Adrenal gland (tissue), 12 donors: Measurements from ENCODE around the gene KIF9. TPM values are rescaled to one million over a fixed set of nuclear protein-coding genes. Genes with fewer than 3 reads are reported as not detected.

ENCODE experiments used
- DNase-seq, 7 donors: peaks; one replicate each; pipeline ENCODE4 v3.0.0-alpha.2; 2019 to 2020
- H3K27ac ChIP-seq, 5 donors: fragments of 200-600 bp; sonication (generic) in 4 of 5; 1 replicate in 3 of 5; 2 replicates in 2 of 5; pipeline versions ENCODE4 v1.5.1 to v1.8.0; 2016 to 2020; ENCODE audit warnings: mild to moderate bottlenecking in 1 of 5
- H3K27me3 ChIP-seq: fragments of 200-600 bp; 2 replicates; pipeline ENCODE4 v1.8.0; 2021
- H3K36me3 ChIP-seq, 2 donors: fragments of 200-600 bp; replicated peaks in 1 of 2; 1 replicate in 1 of 2; 2 replicates in 1 of 2; pipeline versions ENCODE4 v1.5.1 to v1.8.0; 2018 to 2022
- H3K4me1 ChIP-seq, 2 donors: fragments of 200-600 bp; replicated peaks in 1 of 2; 1 replicate in 1 of 2; 2 replicates in 1 of 2; pipeline versions ENCODE4 v1.5.1 to v1.8.0; 2018 to 2021
- H3K4me3 ChIP-seq, 4 donors: fragments of 200-600 bp; sonication (generic) in 3 of 4; one replicate each; pipeline ENCODE4 v1.5.1; 2016 to 2018
- H3K9me3 ChIP-seq, 3 donors: fragments of 200-600 bp; sonication (generic) in 1 of 3; replicated peaks in 1 of 3; 1 replicate in 2 of 3; 2 replicates in 1 of 3; pipeline versions ENCODE4 v1.5.1 to v1.8.0; 2016 to 2021
- CTCF ChIP-seq, 6 experiments: fragments of 450-650 bp in 4 of 6; fragments of 200-600 bp in 2 of 6; sonication (generic) in 1 of 6; IDR thresholded peaks; 1 replicate in 5 of 6; 2 replicates in 1 of 6; pipeline versions ENCODE4 v1.5.1 to v1.8.0; 2016 to 2021; ENCODE audit warnings: antibody characterized with exemption in 6 of 6, mild to moderate bottlenecking in 2 of 6, moderate library complexity in 1 of 6
- POLR2A ChIP-seq, 2 donors: fragments of 450-650 bp; IDR thresholded peaks; one replicate each; pipeline ENCODE4 v1.6.1; 2017; ENCODE audit warnings: antibody characterized with exemption in 2 of 2, mild to moderate bottlenecking in 2 of 2, moderate library complexity in 1 of 2
- WGBS, 4 donors: extraction: QIAGEN DNeasy Blood & Tissue Kit in 2 of 4; methylation state at CpG; one replicate each; pipeline versions ENCODE4 v1.1.5 to v1.1.7; 2013 to 2017; 5-methylcytosine and 5-hydroxymethylcytosine counted together
- intact Hi-C, 2 donors: fragments of 100-400 bp; cut with DNase I; formaldehyde crosslinking; loops; one replicate each; pipeline versions ENCODE4 v1.14.1 to v1.15.0; 2022 to 2023
- polyA plus RNA-seq, 3 donors: library from polyadenylated mRNA; stranded (reverse); fragments of 200-250 nt in 2 of 3; fragments of 350-450 nt in 1 of 3; fragmentation: Illumina TruSeq in 1 of 3; extraction: RNeasy Lipid Tissue Mini Kit (QIAGEN cat#74804) in 1 of 3; gene quantifications; one replicate each; pipeline ENCODE4 v1.2.3, GENCODE V29; 2013 to 2014
- total RNA-seq, 9 donors: library from RNA; depleted of rRNA in 4 of 9; stranded (reverse); fragments of >200 nt in 4 of 9; fragments of 120-200 nt in 1 of 9; fragmentation: NEBNext Ultra II Directional in 1 of 9; extraction: Animal tissue kit (Norgen Biotek cat#: 25700) in 1 of 9; gene quantifications; one replicate each; pipeline versions ENCODE4 v1.1.0 to v1.2.4, GENCODE V29; 2013 to 2023
- donor health status: healthy with polysubstance abuse.
- donor health status: Bipolar disorder and iron deficiency.
- donor health status: DM: yes; HTN: yes; CAD: no.
- donor health status: DM: no; HTN: no; CAD: no.
- donor health status: DM: no; HTN: no; CAD: no.
- donor health status: DM: yes; HTN: yes; CAD: no.

The KIF9 gene
- total and polyA plus RNA-seq, 12 donors, result 1.1 to 12.8 (median 5.5) TPM

DNA sequence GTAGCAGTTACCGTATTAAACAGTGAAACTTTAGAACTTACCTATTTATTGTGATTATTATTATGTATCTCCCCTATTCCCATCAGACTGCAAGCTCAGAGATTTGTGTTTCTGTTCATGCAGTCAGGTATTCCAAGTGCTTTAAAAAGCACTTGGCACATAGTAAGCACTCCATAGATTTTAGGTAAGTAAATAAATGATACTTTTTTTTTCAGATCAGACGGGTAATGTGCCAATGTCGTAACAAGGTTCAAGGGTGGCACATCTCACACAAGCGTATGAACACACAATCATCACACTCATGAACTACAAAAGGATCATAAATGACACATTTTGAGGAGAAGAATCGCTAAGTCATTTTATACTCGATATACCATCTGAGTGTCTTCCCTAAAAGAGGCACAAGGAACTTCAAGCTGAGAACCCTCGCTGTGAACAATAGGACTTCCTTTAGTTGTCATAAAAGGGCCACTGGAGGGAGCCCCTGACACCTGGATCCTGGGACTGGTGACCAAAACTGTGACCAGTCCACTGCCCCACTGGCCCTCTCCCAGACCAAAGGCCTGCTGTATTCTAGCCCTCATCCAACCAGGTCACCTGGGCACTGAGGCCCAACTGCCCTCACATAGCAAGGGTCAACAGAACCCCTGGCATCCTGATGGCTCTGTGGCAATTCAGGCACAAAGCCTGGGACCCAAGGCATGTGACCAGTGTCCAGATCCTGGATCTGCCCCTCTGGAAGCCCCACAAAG, 32.1 kb downstream of the KIF9 start:
- no peaks in the 10 kb centered on the region for H3K27me3 ChIP-seq
- TF ChIP-seq POLR2A (IDR thresholded peaks at IDR 0.05), result no peak
- TF ChIP-seq CTCF (IDR thresholded peaks at IDR 0.05), result peak; percentile 14 to 56 (median 50)
- 63 to 75% (median 72%) methylated on average over 7 of the region's 7 CpGs for WGBS, 4 donors

DNA sequence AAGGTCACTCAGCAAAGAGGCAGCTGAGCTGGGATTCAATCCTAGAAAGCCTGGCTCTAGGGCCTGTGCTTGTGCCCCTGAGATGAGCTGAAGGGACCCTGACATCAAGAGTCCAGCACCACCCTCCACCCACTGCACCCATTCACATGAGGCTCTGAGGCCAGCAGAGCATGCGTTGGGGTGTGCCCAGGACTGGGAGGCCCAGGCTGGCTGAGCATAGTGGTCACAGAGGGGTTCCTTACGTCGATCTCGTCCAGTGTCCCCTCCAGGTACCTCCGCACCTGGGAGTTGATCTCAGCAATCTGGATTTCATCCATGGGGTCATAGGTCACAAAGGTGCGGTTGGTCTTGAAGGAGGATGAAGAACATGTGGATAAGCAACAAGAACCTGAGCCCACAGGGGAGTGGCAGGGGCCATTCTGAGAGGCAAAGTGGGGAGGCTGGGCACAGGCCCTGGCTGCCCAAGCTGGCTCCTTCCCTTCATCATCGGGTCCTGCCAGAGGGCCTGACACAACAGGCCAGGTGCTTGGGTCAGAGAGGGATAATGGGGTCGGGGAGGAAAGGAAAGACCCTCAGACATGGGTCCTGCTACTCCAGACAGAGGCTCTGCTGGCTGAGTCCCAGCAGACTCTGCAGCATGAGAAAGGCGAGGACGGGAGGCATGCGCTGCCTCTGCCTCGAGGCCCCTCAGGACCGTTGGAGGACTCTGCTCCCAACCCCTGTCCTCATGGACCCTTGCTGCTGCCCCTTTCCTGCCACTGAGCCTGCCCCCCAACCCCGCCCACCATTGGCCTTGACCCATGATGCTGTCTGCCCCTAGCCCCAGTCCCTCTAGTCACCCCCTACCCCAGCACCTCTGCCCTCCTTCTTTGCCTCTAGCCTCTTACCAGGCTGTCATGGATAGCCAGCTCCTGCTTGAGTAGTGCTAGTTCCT, 35.2 kb downstream of the KIF9 start:
- intact Hi-C loops, result loop anchor here in 1 of 2 donors (10.0 kb wide), 1 partner anchor 77 kb away; no protein-coding TSS in a partner anchor
- 87 to 94% (median 89%) methylated on average over 5 to 14 of the region's 14 CpGs for WGBS, 4 donors
- H3K36me3 ChIP-seq, result no peaks in the 10 kb centered on the region
- DNase-seq, result no peak
- TF ChIP-seq CTCF (IDR thresholded peaks at IDR 0.05), result no peak
- TF ChIP-seq POLR2A (IDR thresholded peaks at IDR 0.05), result no peak
- no peak overlapping the region for H3K4me3 ChIP-seq
- no peak overlapping the region for H3K27ac ChIP-seq
- no peaks in the 10 kb centered on the region for H3K9me3 ChIP-seq
- H3K4me1 ChIP-seq, result no peaks in the 10 kb centered on the region
- H3K27me3 ChIP-seq, result no peaks in the 10 kb centered on the region

More for the DNA sequence above, 32.1 kb downstream of the KIF9 start:
- H3K4me1 ChIP-seq, result no peaks in the 10 kb centered on the region
- H3K9me3 ChIP-seq, result no peaks in the 10 kb centered on the region
- H3K27ac ChIP-seq, result no peak overlapping the region
- H3K4me3 ChIP-seq, result no peak overlapping the region
- peak; percentile 53 to 81 (median 69) for DNase-seq
- intact Hi-C loops, result no loop called here
- no peaks in the 10 kb centered on the region for H3K36me3 ChIP-seq

DNA sequence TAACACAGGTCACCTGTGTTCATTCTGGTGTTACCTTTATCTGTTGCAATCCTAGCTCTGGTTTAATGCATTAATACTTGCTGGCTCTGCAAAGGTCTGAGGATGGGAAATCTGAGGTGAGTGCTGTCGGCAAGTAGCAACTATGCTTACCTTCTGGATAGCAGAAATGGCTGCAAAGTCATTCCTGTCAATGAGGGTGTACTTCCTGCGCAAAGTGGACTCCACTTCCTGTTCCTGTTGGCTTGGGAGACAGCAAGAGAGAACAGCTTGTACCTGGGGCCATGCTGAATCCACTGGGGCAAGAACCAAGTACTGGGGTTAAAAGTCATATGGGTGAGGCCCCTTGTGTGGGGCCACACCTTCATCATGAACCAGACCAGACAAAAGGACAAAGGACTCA, 37.3 kb downstream of the KIF9 start:
- no peaks in the 10 kb centered on the region for H3K27me3 ChIP-seq
- no peak for DNase-seq
- intact Hi-C loops, result loop anchor here in 1 of 2 donors (10.0 kb wide), 1 partner anchor 80 kb away; no protein-coding TSS in a partner anchor
- H3K4me3 ChIP-seq, result no peak overlapping the region
- no peak overlapping the region for H3K27ac ChIP-seq
- TF ChIP-seq CTCF (IDR thresholded peaks at IDR 0.05), result no peak
- no peak for TF ChIP-seq POLR2A (IDR thresholded peaks at IDR 0.05)
- H3K9me3 ChIP-seq, result no peaks in the 10 kb centered on the region
- WGBS, 4 donors, result 92 to 100% (median 97%) methylated on average over 2 of the region's 2 CpGs
- H3K36me3 ChIP-seq, result no peaks in the 10 kb centered on the region
- no peaks in the 10 kb centered on the region for H3K4me1 ChIP-seq

GRCh38 chr3:47244531-47245100, 38.0 kb downstream of the KIF9 start:
- no peak for DNase-seq
- Histone ChIP-seq H3K9me3 (no peaks in the 10 kb centered on the region), H3K27me3 (no peaks in the 10 kb centered on the region), H3K27ac (no peak overlapping the region), H3K4me1 (no peaks in the 10 kb centered on the region), H3K36me3 (no peaks in the 10 kb centered on the region), H3K4me3 (no peak overlapping the region)
- WGBS, 4 donors, result 82 to 90% (median 84%) methylated on average over 5 to 10 of the region's 10 CpGs
- TF ChIP-seq CTCF (IDR thresholded peaks at IDR 0.05) (no peak), POLR2A (IDR thresholded peaks at IDR 0.05) (no peak)
- intact Hi-C loops, result loop anchor here in 1 of 2 donors (10.0 kb wide), 1 partner anchor 80 kb away; no protein-coding TSS in a partner anchor
